Panc1 (cell line): ENCODE measurements around the gene MACROH2A1. TPM values are rescaled to one million over a fixed set of nuclear protein-coding genes. Genes with fewer than 3 reads are reported as not detected.

Source experiments
- ATAC-seq: fragments of 200-7000 bp; cut with Tn5 transposase; 2 replicates; pipeline ENCODE4 v1.9.1; 2020; ENCODE audit warnings: mild to moderate bottlenecking, moderate library complexity
- BruUV-seq: library from RNA; stranded (reverse); fragments of 400-500 nt; replicated peaks from 2 replicates; lab custom pipeline; 2021; lab: Mats Ljungman, UMichigan
- CTCF ChIA-PET: fragments of 300-600 bp; sonication (Branson Sonifier 250); formaldehyde crosslinking; loops from one replicate; lab custom pipeline; 2022; ENCODE audit warnings: antibody characterized with exemption; lab: Charles Lee
- POLR2A ChIA-PET: fragments of 300-600 bp; sonication (Branson Sonifier 250); formaldehyde crosslinking; loops from one replicate; lab custom pipeline; 2022; ENCODE audit warnings: antibody characterized with exemption; lab: Charles Lee
- DNase-seq: peaks from one replicate; pipeline ENCODE4 v3.0.0-alpha.2; 2010; ENCODE audit warnings: low read depth, low spot score
- H3K27ac ChIP-seq: 2 replicates; pipeline ENCODE4 v1.5.1; 2011; ENCODE audit warnings: mild to moderate bottlenecking, low read length, inconsistent platforms
- H3K27me3 ChIP-seq: fragments of 200-500 bp; sonication (Bioruptor generic); 2 replicates; pipeline ENCODE4 v1.6.0; 2014; ENCODE audit warnings: low read length, inconsistent platforms; ENCODE audit not compliant: control insufficient read depth, insufficient read depth
- H3K36me3 ChIP-seq: fragments of 200-500 bp; sonication (Bioruptor generic); 2 replicates; pipeline ENCODE4 v1.5.1; 2014; ENCODE audit warnings: inconsistent platforms, mild to moderate bottlenecking, low read length, moderate library complexity; ENCODE audit not compliant: control insufficient read depth, insufficient read depth
- H3K4me1 ChIP-seq: 2 replicates; pipeline ENCODE4 v1.5.1; 2011; ENCODE audit warnings: inconsistent platforms, mild to moderate bottlenecking, low read length, moderate library complexity; ENCODE audit not compliant: control insufficient read depth, insufficient read depth
- H3K4me3 ChIP-seq, 2 experiments: 2 replicates each; pipeline ENCODE4 v1.5.1; 2011 to 2012; ENCODE audit warnings: low read depth in 2 of 2, low read length in 2 of 2, mild to moderate bottlenecking in 2 of 2, inconsistent platforms in 1 of 2, moderate library complexity in 1 of 2
- H3K9me3 ChIP-seq: fragments of 200-500 bp; sonication (Bioruptor generic); 2 replicates; pipeline ENCODE4 v1.5.1; 2014; ENCODE audit warnings: low read depth, mild to moderate bottlenecking, inconsistent platforms, low read length, moderate library complexity; ENCODE audit not compliant: control insufficient read depth, insufficient read depth
- POLR2AphosphoS5 ChIP-seq: IDR thresholded peaks from 2 replicates; pipeline ENCODE4 v1.6.1; 2012; ENCODE audit warnings: mild to moderate bottlenecking, low read depth, low read length, moderate library complexity
- SIN3A ChIP-seq: IDR thresholded peaks from 2 replicates; pipeline ENCODE4 v1.6.1; 2012; ENCODE audit warnings: low read depth, mild to moderate bottlenecking, low read length, moderate library complexity, borderline replicate concordance; ENCODE audit not compliant: insufficient read depth
- TCF7L2 ChIP-seq: IDR thresholded peaks from 2 replicates; pipeline ENCODE4 v1.6.1; 2011; ENCODE audit warnings: mild to moderate bottlenecking, low read depth, low read length, inconsistent platforms
- in situ Hi-C: cut with HindIII; loops from 2 replicates; pipeline ENCODE4 v1.10.0; 2016; ENCODE audit warnings: low sequenced_read_pairs, low pct_unique_long_range_greater_than_20kb
- intact Hi-C: fragments of 100-400 bp; cut with micrococcal nuclease; formaldehyde crosslinking; loops from one replicate; pipeline ENCODE4 v1.10.0; 2022; ENCODE audit not compliant: unreplicated experiment
- total RNA-seq: library from RNA; stranded (reverse); gene quantifications from one replicate; pipeline ENCODE4 v1.2.1, GENCODE V29; 2021; ENCODE audit not compliant: unreplicated experiment
- TF ChIP-seq, protein P1 (sequence below): fragments of 450-650 bp; IDR thresholded peaks from 2 replicates; pipeline ENCODE4 v1.5.1; 2017; ENCODE audit warnings: mild to moderate bottlenecking
- TF ChIP-seq, protein P2 (sequence below), 2 experiments: IDR thresholded peaks; 2 replicates each; pipeline ENCODE4 v1.6.1; 2011 to 2012; ENCODE audit warnings: low read depth in 2 of 2, control low read depth in 1 of 2, low read length in 1 of 2, mild to moderate bottlenecking in 1 of 2, moderate library complexity in 1 of 2; ENCODE audit not compliant: insufficient read depth in 1 of 2

The MACROH2A1 gene
- total RNA-seq, 1 experiment from 2014 or later = 162 TPM

DNA sequence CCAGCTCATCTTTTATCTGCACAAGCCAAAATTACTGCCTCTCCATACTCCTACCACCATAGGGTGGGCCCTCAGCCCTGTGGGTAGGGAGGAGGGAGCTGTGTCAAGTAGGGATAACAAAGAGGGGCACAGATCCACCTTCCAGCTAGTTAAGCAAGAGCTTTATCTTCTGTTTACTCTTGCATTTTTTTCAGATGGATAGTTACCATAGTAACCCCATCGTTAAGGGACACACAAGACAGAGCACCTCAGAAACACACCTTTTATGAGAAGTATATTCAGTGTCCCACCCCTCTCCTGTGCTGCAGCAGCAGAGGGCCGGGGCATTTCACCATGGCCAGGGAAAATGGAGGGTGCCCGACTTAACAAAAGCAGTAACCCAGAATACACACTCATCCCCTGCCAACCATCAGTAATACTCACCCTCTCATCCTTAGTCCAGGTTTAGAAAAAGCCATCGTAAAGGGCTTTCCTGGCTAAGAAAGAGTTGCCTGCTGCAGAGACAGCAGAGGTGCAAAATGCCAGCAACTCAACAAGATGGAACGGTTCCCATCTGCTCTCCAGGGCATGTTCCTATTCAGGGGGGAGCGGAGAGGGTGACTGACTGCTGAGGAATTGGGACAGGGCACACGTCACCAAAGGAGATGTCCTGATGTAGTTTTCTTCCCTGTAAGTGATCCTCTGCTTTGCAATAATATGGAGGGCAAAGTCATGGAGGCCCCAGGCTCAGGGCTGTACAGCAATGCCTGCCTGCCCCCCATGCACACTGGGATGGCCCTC is 25.1 kb downstream of the MACROH2A1 start:
- Histone ChIP-seq H3K4me3 (no peak overlapping the region), H3K9me3 (no peaks in the 10 kb centered on the region), H3K27me3 (no peaks in the 10 kb centered on the region), H3K4me1 (no peaks in the 10 kb centered on the region), H3K27ac (no peak overlapping the region), H3K36me3 (peaks cover 4% of the 10 kb centered on the region; the same call in 1 of the 2 replicates)
- DNase-seq (no peak), ATAC-seq (no peak)
- intact Hi-C loops = no loop called here
- TF ChIP-seq, protein P1, sequence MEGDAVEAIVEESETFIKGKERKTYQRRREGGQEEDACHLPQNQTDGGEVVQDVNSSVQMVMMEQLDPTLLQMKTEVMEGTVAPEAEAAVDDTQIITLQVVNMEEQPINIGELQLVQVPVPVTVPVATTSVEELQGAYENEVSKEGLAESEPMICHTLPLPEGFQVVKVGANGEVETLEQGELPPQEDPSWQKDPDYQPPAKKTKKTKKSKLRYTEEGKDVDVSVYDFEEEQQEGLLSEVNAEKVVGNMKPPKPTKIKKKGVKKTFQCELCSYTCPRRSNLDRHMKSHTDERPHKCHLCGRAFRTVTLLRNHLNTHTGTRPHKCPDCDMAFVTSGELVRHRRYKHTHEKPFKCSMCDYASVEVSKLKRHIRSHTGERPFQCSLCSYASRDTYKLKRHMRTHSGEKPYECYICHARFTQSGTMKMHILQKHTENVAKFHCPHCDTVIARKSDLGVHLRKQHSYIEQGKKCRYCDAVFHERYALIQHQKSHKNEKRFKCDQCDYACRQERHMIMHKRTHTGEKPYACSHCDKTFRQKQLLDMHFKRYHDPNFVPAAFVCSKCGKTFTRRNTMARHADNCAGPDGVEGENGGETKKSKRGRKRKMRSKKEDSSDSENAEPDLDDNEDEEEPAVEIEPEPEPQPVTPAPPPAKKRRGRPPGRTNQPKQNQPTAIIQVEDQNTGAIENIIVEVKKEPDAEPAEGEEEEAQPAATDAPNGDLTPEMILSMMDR = no peak
- TF ChIP-seq, protein P2, sequence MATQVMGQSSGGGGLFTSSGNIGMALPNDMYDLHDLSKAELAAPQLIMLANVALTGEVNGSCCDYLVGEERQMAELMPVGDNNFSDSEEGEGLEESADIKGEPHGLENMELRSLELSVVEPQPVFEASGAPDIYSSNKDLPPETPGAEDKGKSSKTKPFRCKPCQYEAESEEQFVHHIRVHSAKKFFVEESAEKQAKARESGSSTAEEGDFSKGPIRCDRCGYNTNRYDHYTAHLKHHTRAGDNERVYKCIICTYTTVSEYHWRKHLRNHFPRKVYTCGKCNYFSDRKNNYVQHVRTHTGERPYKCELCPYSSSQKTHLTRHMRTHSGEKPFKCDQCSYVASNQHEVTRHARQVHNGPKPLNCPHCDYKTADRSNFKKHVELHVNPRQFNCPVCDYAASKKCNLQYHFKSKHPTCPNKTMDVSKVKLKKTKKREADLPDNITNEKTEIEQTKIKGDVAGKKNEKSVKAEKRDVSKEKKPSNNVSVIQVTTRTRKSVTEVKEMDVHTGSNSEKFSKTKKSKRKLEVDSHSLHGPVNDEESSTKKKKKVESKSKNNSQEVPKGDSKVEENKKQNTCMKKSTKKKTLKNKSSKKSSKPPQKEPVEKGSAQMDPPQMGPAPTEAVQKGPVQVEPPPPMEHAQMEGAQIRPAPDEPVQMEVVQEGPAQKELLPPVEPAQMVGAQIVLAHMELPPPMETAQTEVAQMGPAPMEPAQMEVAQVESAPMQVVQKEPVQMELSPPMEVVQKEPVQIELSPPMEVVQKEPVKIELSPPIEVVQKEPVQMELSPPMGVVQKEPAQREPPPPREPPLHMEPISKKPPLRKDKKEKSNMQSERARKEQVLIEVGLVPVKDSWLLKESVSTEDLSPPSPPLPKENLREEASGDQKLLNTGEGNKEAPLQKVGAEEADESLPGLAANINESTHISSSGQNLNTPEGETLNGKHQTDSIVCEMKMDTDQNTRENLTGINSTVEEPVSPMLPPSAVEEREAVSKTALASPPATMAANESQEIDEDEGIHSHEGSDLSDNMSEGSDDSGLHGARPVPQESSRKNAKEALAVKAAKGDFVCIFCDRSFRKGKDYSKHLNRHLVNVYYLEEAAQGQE (IDR thresholded peaks at IDR 0.05; ENCODE audit: insufficient read depth in 1 of 2, low read depth in 2 of 2, low read length in 1 of 2) = no peak
- no peak for TF ChIP-seq SIN3A
- TF ChIP-seq TCF7L2 = no peak
- no peak for TF ChIP-seq POLR2AphosphoS5
- in situ Hi-C loops = no loop called here
- POLR2A ChIA-PET = no interaction called here
- BruUV-seq = no TSS peak
- CTCF ChIA-PET = interaction anchor here (0.7 kb wide), 1 partner anchor 192 kb away, joined by 3 read pairs; no protein-coding TSS in a partner anchor

DNA sequence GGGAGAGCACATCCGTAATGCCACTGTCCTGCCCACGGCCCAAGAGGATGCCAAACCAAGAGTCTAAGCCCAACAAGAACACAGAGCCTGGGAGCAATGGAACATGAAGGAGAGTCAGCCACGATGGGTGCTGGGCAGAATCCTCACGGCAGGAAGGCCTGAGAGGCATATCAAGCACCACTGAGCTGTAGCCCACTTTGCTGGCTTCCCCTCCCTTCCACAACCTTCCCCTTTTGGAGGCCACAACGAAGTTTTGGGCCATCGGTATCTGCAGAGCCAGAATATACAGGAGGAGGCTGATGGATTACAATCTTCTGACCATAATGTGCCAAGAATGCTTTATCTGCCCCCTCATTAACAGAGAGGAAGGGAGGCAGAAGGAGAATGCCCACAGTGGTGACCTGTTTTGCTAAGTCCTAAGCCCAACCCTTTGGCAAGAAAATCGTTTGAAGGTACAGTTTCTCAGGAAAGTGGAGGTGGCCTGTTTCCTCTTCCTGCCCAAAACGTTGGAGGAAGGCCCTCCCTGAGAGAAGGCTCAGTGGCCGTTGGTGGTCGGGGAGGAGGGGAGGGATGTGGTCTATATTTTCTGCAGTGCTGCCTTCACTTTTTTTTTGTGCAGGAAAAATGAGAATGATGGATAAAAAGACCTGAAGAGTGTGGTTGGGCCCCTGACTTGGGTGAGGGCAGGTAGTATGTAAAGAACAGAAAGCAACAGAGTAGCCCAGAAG is 26.2 kb downstream of the MACROH2A1 start:
- intact Hi-C loops (no loop called here), in situ Hi-C loops (no loop called here)
- H3K4me1 ChIP-seq = no peaks in the 10 kb centered on the region
- ChIA-PET CTCF (no interaction called here), POLR2A (interaction anchor here (0.6 kb wide), 1 partner anchor 23 kb away, joined by 3 read pairs; no protein-coding TSS in a partner anchor)
- no peak for DNase-seq
- H3K27ac ChIP-seq = no peak overlapping the region
- peaks cover 10% of the 10 kb centered on the region for H3K36me3 ChIP-seq
- H3K4me3 ChIP-seq = no peak overlapping the region
- H3K27me3 ChIP-seq = no peaks in the 10 kb centered on the region
- ATAC-seq = no peak
- no peaks in the 10 kb centered on the region for H3K9me3 ChIP-seq
- no TSS peak for BruUV-seq
- TF ChIP-seq TCF7L2 = no peak
- TF ChIP-seq SIN3A = no peak
- no peak for TF ChIP-seq POLR2AphosphoS5
- TF ChIP-seq, protein P1 = no peak
- TF ChIP-seq, protein P2 (IDR thresholded peaks at IDR 0.05; ENCODE audit: insufficient read depth in 1 of 2, low read depth in 2 of 2, low read length in 1 of 2) = no peak
